HL-60 (cell line): ENCODE results near the gene HCFC1.

Experiments
- DNase-seq, 2 experiments: peaks; one replicate each; pipeline ENCODE4 v3.0.0-alpha.2; 2010 to 2020; ENCODE audit warnings: low read depth in 1 of 2, low spot score in 1 of 2
- H3K27ac ChIP-seq: fragments of 250-450 bp; sonication (Bioruptor Pico); replicated peaks from 2 replicates; pipeline ENCODE4 v1.5.1; 2020; ENCODE audit warnings: mild to moderate bottlenecking, moderate library complexity
- H3K27me3 ChIP-seq: fragments of 250-450 bp; sonication (Bioruptor Pico); 2 replicates; pipeline ENCODE4 v1.5.1; 2021; ENCODE audit warnings: mild to moderate bottlenecking, moderate library complexity; ENCODE audit not compliant: insufficient read depth, poor library complexity, severe bottlenecking
- H3K4me3 ChIP-seq: replicated peaks from 2 replicates; pipeline ENCODE4 v1.5.1; 2011; ENCODE audit warnings: mild to moderate bottlenecking, control low read depth, low read length; ENCODE audit not compliant: insufficient read depth
- CTCF ChIP-seq: IDR thresholded peaks from one replicate; pipeline ENCODE4 v1.5.1; 2011; ENCODE audit warnings: low read length, control low read depth, inconsistent platforms; ENCODE audit not compliant: insufficient read depth
- GABPA ChIP-seq: IDR thresholded peaks from 2 replicates; pipeline ENCODE4 v1.6.1; 2012; ENCODE audit warnings: low read depth
- POLR2AphosphoS5 ChIP-seq: IDR thresholded peaks from 2 replicates; pipeline ENCODE4 v1.6.1; 2012; ENCODE audit warnings: low read depth
- REST ChIP-seq: IDR thresholded peaks from 2 replicates; pipeline ENCODE4 v1.6.1; 2012; ENCODE audit warnings: low read depth; ENCODE audit not compliant: insufficient replicate concordance
- SPI1 ChIP-seq: IDR thresholded peaks from 2 replicates; pipeline ENCODE4 v1.6.1; 2012; ENCODE audit warnings: low read depth, mild to moderate bottlenecking, borderline replicate concordance

The HCFC1 gene

GRCh38 chrX:154019633-154020528 lies 48.3 kb upstream of the HCFC1 start, which contains the start of gene IRAK1:
Gene IRAK1 (minus strand): TSS chrX:154019902. CDS start chrX:154019812, 90 bp downstream.
- peak within 1 kb of the TSS; percentile 93 for H3K27ac ChIP-seq
- peak within 1 kb of the TSS; percentile 68 for H3K4me3 ChIP-seq
- no peak for TF ChIP-seq CTCF
- TF ChIP-seq REST: no peak
- TF ChIP-seq GABPA: no peak
- peak; percentile 37; the same call in 1 of the 2 replicates for TF ChIP-seq SPI1
- no peak; the same call in 1 of the 2 replicates for TF ChIP-seq POLR2AphosphoS5
- no peaks in the 10 kb centered on the region for H3K27me3 ChIP-seq
- DNase-seq: peak; percentile 38 to 45

- Histone ChIP-seq H3K27me3 (no peaks in the 10 kb centered on the region), H3K27ac (peak overlapping the region; percentile 93), H3K4me3 (peak overlapping the region; percentile 68)
- TF ChIP-seq POLR2AphosphoS5 (peak; percentile 10; the same call in 1 of the 2 replicates), CTCF (no peak), GABPA (no peak)
- peak in 1 of 2 experiments; percentile 35 for DNase-seq
Measured at GRCh38 chrX:154019061-154019621, 47.5 kb upstream of the HCFC1 start.

- peak in 1 of 2 experiments; percentile 21 for DNase-seq
- Histone ChIP-seq H3K27ac (peak overlapping the region; percentile 93), H3K4me3 (peak overlapping the region; percentile 68), H3K27me3 (no peaks in the 10 kb centered on the region)
- no peak for TF ChIP-seq GABPA
- TF ChIP-seq CTCF: no peak
- no peak for TF ChIP-seq REST
- TF ChIP-seq POLR2AphosphoS5: no peak
Measured at GRCh38 chrX:154018518-154019060, 47.0 kb upstream of the HCFC1 start.
